GM12878 (cell line): ENCODE data around the gene EXD3. TPM values are rescaled to one million over a fixed set of nuclear protein-coding genes. Genes with fewer than 3 reads are reported as not detected.

Source experiments
- RAD51 ChIP-seq: fragments of 450-650 bp; IDR thresholded peaks from 2 replicates; pipeline ENCODE4 v1.6.1; 2016; ENCODE audit warnings: moderate library complexity, mild to moderate bottlenecking, inconsistent platforms
- SMAD5 ChIP-seq: IDR thresholded peaks from 2 replicates; pipeline ENCODE4 v1.6.1; 2016; ENCODE audit warnings: antibody characterized with exemption, low read depth
- SRF ChIP-seq, 2 experiments: IDR thresholded peaks; 2 replicates each; pipeline ENCODE4 v1.6.1; 2011; ENCODE audit warnings: low read depth in 2 of 2, low read length in 2 of 2, mild to moderate bottlenecking in 1 of 2, moderate library complexity in 1 of 2
- SUZ12 ChIP-seq: fragments of 200-600 bp; sonication (generic); IDR thresholded peaks from one replicate; pipeline ENCODE4 v1.6.1; 2018; ENCODE audit warnings: antibody characterized with exemption, mild to moderate bottlenecking; ENCODE audit not compliant: unreplicated experiment
- polyA plus RNA-seq, 11 experiments: library from polyadenylated mRNA; depleted of rRNA in 4 of 11; unstranded in 6 of 11; stranded (reverse) in 5 of 11; fragments of >200 nt; fragmentation: Nextera tagmentation in 4 of 11; fragmentation: Illumina TruSeq in 1 of 11; extraction: Ambion mirVana in 4 of 11; extraction: Trizol in 1 of 11; gene quantifications; 1 replicate in 1 of 11; 2 replicates in 10 of 11; pipeline versions ENCODE4 v1.2.1 to v1.2.3, GENCODE V29; 2011 to 2016; ENCODE audit warnings: inconsistent platforms in 2 of 11, missing spikeins in 2 of 11, low read depth in 1 of 11
- total RNA-seq, 4 experiments: library from RNA; depleted of rRNA in 3 of 4; stranded (reverse); fragments of >200 nt in 3 of 4; fragmentation: Illumina TruSeq in 1 of 4; extraction: Trizol in 1 of 4; gene quantifications; 2 replicates each; pipeline versions ENCODE4 v1.2.1 to v1.2.3, GENCODE V29; 2013 to 2021
- TF ChIP-seq, protein P1 (sequence below): fragments of 450-650 bp; IDR thresholded peaks from 2 replicates; pipeline ENCODE4 v1.6.1; 2017; ENCODE audit warnings: mild to moderate bottlenecking
- TF ChIP-seq, protein P2 (sequence below), 3 experiments: IDR thresholded peaks in 2 of 3; conservative IDR thresholded peaks in 1 of 3; 2 replicates each; pipeline ENCODE4 v1.5.1; 2011; ENCODE audit warnings: low read depth in 3 of 3, low read length in 3 of 3, mild to moderate bottlenecking in 3 of 3, control low read depth in 2 of 3, moderate library complexity in 2 of 3, inconsistent platforms in 1 of 3, mixed read lengths in 1 of 3; ENCODE audit not compliant: control insufficient read depth in 2 of 3, insufficient read depth in 1 of 3; ENCODE audit errors: extremely low read depth in 1 of 3
- TF ChIP-seq, protein P3 (sequence below): fragments of 450-650 bp; formaldehyde crosslinking; IDR thresholded peaks from 2 replicates; pipeline ENCODE4 v1.4.0; 2020; ENCODE audit warnings: mild to moderate bottlenecking, moderate library complexity

Gene EXD3
- total and polyA plus RNA-seq, 10 of the 15 experiments (the other 5 are each of a cell fraction or from before 2014, with no cell fraction given) = 0.21 to 7.1 (median 3.6) TPM

DNA sequence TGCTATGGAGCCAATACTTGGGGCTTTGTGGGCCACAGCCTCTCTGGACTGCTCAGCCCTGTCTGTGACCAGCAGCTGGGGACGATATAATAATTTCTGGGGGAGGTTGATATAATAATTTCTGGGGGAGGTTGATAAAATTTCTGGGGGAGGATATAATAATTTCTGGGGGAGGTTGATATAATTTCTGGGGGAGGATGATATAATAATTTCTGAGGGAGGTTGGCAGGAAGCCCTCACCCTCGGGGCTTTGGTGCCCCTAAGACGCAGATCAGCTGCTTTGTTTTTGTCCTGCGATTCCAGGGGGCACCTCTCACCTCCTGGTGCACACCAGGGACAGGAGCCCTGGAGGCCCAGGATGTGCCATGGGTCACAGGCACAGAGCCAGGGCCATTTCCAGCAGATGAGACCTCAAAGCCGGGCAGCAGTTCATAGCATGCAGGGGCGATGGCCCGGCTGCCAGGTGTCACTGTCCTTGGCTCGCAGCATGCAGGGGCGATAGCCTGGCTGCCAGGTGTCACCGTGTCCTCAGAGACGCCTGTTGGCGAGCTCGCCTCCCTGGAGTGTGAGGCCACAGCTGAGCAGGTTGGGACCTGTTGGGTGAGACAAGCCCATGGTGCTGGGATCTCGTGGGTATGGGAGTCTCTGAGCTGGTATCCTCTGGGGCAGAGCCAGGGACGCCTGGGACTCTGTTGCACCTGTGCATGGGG is 149.2 kb downstream of the EXD3 start (continued):
- TF ChIP-seq, protein P1, sequence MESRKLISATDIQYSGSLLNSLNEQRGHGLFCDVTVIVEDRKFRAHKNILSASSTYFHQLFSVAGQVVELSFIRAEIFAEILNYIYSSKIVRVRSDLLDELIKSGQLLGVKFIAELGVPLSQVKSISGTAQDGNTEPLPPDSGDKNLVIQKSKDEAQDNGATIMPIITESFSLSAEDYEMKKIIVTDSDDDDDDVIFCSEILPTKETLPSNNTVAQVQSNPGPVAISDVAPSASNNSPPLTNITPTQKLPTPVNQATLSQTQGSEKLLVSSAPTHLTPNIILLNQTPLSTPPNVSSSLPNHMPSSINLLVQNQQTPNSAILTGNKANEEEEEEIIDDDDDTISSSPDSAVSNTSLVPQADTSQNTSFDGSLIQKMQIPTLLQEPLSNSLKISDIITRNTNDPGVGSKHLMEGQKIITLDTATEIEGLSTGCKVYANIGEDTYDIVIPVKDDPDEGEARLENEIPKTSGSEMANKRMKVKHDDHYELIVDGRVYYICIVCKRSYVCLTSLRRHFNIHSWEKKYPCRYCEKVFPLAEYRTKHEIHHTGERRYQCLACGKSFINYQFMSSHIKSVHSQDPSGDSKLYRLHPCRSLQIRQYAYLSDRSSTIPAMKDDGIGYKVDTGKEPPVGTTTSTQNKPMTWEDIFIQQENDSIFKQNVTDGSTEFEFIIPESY = no peak
- TF ChIP-seq SMAD5 (no peak), RAD51 (no peak), SRF (IDR thresholded peaks at IDR 0.05; ENCODE audit: low read depth in 2 of 2, low read length in 2 of 2) (no peak), SUZ12 (no peak)
- TF ChIP-seq, protein P2, sequence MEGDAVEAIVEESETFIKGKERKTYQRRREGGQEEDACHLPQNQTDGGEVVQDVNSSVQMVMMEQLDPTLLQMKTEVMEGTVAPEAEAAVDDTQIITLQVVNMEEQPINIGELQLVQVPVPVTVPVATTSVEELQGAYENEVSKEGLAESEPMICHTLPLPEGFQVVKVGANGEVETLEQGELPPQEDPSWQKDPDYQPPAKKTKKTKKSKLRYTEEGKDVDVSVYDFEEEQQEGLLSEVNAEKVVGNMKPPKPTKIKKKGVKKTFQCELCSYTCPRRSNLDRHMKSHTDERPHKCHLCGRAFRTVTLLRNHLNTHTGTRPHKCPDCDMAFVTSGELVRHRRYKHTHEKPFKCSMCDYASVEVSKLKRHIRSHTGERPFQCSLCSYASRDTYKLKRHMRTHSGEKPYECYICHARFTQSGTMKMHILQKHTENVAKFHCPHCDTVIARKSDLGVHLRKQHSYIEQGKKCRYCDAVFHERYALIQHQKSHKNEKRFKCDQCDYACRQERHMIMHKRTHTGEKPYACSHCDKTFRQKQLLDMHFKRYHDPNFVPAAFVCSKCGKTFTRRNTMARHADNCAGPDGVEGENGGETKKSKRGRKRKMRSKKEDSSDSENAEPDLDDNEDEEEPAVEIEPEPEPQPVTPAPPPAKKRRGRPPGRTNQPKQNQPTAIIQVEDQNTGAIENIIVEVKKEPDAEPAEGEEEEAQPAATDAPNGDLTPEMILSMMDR (IDR thresholded peaks at IDR 0.05 in 2 of 3, conservative IDR thresholded peaks at IDR 0.05 in 1 of 3; ENCODE audit: control insufficient read depth in 2 of 3, extremely low read depth in 1 of 3, insufficient read depth in 1 of 3, low read depth in 3 of 3, low read length in 3 of 3) = no peak
- TF ChIP-seq, protein P3, sequence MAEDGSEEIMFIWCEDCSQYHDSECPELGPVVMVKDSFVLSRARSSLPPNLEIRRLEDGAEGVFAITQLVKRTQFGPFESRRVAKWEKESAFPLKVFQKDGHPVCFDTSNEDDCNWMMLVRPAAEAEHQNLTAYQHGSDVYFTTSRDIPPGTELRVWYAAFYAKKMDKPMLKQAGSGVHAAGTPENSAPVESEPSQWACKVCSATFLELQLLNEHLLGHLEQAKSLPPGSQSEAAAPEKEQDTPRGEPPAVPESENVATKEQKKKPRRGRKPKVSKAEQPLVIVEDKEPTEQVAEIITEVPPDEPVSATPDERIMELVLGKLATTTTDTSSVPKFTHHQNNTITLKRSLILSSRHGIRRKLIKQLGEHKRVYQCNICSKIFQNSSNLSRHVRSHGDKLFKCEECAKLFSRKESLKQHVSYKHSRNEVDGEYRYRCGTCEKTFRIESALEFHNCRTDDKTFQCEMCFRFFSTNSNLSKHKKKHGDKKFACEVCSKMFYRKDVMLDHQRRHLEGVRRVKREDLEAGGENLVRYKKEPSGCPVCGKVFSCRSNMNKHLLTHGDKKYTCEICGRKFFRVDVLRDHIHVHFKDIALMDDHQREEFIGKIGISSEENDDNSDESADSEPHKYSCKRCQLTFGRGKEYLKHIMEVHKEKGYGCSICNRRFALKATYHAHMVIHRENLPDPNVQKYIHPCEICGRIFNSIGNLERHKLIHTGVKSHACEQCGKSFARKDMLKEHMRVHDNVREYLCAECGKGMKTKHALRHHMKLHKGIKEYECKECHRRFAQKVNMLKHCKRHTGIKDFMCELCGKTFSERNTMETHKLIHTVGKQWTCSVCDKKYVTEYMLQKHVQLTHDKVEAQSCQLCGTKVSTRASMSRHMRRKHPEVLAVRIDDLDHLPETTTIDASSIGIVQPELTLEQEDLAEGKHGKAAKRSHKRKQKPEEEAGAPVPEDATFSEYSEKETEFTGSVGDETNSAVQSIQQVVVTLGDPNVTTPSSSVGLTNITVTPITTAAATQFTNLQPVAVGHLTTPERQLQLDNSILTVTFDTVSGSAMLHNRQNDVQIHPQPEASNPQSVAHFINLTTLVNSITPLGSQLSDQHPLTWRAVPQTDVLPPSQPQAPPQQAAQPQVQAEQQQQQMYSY (CRISPR knock-in tag) = no peak
